Natural killer cell treated with Interleukin-12 subunit alpha and Interleukin-12 subunit beta and Interleukin-15 and Interleukin-18, amount 100 ng/mL, for 72 hours (primary cell): ENCODE data around the gene CSTB. TPM values are rescaled to one million over a fixed set of nuclear protein-coding genes. Genes with fewer than 3 reads are reported as not detected.
A peak's percentile ranks its signal among the peaks of the same experiment; 100 is the strongest.
"Not testable (repeated sequence)": the region's sequence is repeated elsewhere in the genome, so short reads cannot be mapped to it uniquely, and the experiment has no call there.

Experiments
- ATAC-seq, 2 donors: fragments of 150-1000 bp; cut with Tn5 transposase in 1 of 2; sonication (Bioruptor Pico), chemical (Tn5 transposase) in 1 of 2; 2 replicates each; pipeline ENCODE4 v1.10.0; 2021
- DNase-seq: peaks from one replicate; pipeline ENCODE4 v3.0.0; 2022; ENCODE audit warnings: low spot score
- H3K27ac Mint-ChIP-seq, 2 donors: 1 replicate in 1 of 2; 2 replicates in 1 of 2; pipeline ENCODE4 v1.8.0; 2022; ENCODE audit warnings: mixed read lengths in 2 of 2, mild to moderate bottlenecking in 1 of 2, moderate library complexity in 1 of 2
- H3K27me3 Mint-ChIP-seq, 2 donors: 1 replicate in 1 of 2; 2 replicates in 1 of 2; pipeline ENCODE4 v1.8.0; 2022; ENCODE audit warnings: mixed read lengths in 2 of 2
- H3K36me3 Mint-ChIP-seq: one replicate; pipeline ENCODE4 v1.8.0; 2022; ENCODE audit warnings: mixed read lengths
- H3K4me1 Mint-ChIP-seq, 2 donors: 1 replicate in 1 of 2; 2 replicates in 1 of 2; pipeline ENCODE4 v1.8.0; 2022; ENCODE audit warnings: low read depth in 2 of 2, mixed read lengths in 2 of 2, mild to moderate bottlenecking in 1 of 2
- H3K4me3 Mint-ChIP-seq: one replicate; pipeline ENCODE4 v1.8.0; 2022; ENCODE audit warnings: mixed read lengths
- H3K9me3 Mint-ChIP-seq: 2 replicates; pipeline ENCODE4 v1.8.0; 2022; ENCODE audit warnings: mixed read lengths
- total RNA-seq, 2 donors: library from RNA; stranded (reverse); gene quantifications; one replicate each; pipeline ENCODE4 v1.2.3, GENCODE V29; 2022

CSTB gene
- 10 to 100 TPM; 15.3 to 15.4 TPM for total RNA-seq

GRCh38 chr21:43775795-43776430, at the start of gene CSTB:
Gene CSTB, minus strand, starts transcription at chr21:43776308. Its CDS starts 39 bp downstream, at chr21:43776269.
- Mint-ChIP-seq H3K4me3 (peak within 1 kb of the TSS; percentile 90), H3K27ac (peak within 1 kb of the TSS; percentile 54), H3K9me3 (no peaks in the 10 kb centered on the region), H3K4me1 (peaks cover 17 to 27% of the 10 kb centered on the region in 2 donors), H3K27me3 (no peaks in the 10 kb centered on the region), H3K36me3 (no peaks in the 10 kb centered on the region)
- ATAC-seq, result peak; percentile 84 to 89
- peak; percentile 91 for DNase-seq

- DNase-seq, result no peak
- Mint-ChIP-seq H3K4me1 (peaks cover 0 to 3% of the 10 kb centered on the region in 2 donors), H3K27ac (no peak overlapping the region), H3K27me3 (peaks cover 0 to 8% of the 10 kb centered on the region in 2 donors), H3K4me3 (no peak overlapping the region), H3K36me3 (no peaks in the 10 kb centered on the region), H3K9me3 (no peaks in the 10 kb centered on the region)
- no peak for ATAC-seq
These were observed 49.3 kb upstream of the CSTB start for GRCh38 chr21:43825242-43825935.

DNA sequence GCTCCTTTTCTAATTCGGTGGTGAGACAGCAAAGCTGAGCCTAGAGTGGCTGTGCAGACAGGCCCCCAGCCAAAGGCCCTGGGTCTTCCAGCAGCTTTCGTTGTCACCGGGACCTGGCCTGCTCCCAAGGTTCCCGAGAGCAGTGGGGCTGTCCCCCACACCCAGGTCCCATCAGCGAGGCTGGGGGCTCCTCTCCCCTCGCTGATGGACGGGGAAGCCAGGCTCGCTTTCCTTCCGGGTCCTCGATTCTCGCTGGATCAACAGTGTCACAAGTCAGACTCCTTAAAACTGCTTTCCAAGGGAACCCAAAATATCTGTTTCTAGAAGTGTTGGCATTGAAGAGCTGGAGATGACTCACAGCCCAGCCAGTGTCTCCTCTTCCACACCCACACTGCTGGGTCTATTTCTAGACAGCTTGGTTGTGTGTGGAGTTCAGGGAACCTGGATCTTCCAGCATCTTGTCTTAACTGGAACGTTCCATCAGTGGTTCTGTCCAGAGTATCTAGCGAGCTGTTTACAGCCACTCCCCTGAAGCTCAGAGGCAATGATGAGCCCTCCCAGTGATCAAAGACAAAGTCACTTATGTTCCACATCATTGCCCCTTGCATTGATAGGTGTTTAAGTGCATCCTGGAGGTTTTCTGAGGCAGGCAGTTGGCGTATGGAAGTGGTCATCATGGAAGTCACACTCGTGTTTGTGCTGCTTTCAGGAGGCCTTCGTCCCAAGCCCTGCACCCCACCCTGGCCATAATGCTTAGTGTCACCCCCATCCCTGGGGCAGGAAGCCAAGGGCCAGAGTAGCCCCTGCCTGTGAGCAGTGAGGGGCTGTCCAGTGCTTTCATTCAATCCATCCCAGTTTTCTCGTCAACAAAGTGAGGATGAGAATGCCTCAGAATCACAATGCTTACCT, 48.5 kb upstream of the CSTB start:
- Mint-ChIP-seq H3K4me3 (no peak overlapping the region), H3K27me3 (peaks cover 0 to 6% of the 10 kb centered on the region in 2 donors), H3K27ac (no peak overlapping the region), H3K9me3 (no peaks in the 10 kb centered on the region), H3K4me1 (peaks cover 0 to 3% of the 10 kb centered on the region in 2 donors), H3K36me3 (no peaks in the 10 kb centered on the region)
- peak; percentile 48 for DNase-seq
- no peak for ATAC-seq

GRCh38 chr21:43822741-43823140, 46.6 kb upstream of the CSTB start:
- ATAC-seq, DNase-seq, H3K9me3 Mint-ChIP-seq, H3K27ac Mint-ChIP-seq, H3K4me1 Mint-ChIP-seq, H3K27me3 Mint-ChIP-seq, H3K36me3 Mint-ChIP-seq, H3K4me3 Mint-ChIP-seq: not testable (repeated sequence)

DNA sequence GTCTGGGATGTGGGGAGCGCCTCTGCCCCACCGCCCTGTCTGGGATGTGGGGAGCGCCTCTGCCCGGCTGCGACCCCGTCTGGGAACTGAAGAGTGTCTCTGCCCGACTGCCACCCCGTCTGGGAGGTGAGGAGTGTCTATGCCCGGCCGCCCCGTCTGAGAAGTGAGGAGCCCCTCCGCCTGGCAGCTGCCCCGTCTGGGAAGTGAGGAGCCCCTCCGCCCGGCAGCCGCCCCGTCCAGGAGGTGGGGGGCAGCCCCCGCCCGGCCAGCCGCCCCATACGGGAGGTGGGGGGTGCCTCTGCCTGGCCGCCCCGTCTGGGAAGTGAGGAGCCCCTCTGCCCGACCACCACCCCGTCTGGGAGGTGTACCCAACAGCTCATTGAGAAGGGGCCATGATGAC, 46.1 kb upstream of the CSTB start:
- not testable (repeated sequence) for H3K4me1 Mint-ChIP-seq, H3K9me3 Mint-ChIP-seq, H3K36me3 Mint-ChIP-seq, ATAC-seq, H3K27me3 Mint-ChIP-seq, H3K4me3 Mint-ChIP-seq, H3K27ac Mint-ChIP-seq
- peak; percentile 56 for DNase-seq

DNA sequence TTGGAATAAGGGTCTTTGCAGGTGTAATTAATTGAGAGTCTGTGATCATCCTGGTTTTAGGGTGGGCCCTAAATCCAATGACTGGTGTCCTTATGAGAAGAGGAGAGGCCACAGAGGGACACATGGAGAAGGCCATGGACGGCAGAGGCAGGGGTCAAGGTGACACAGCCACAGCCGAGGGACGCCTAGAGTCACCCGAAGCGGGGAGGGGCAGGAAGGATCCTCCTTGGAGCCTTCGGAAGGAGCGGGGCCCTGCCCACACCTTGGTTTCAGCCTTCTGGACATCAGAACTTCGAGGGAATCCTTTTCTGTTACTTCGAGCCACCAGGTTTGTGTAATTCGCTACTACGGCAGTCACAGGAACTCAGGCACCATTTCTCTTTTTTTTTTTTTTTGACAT, 44.4 kb upstream of the CSTB start:
- DNase-seq (peak; percentile 32), ATAC-seq (no peak)
- no peak overlapping the region for H3K4me3 Mint-ChIP-seq
- peaks cover 0 to 2% of the 10 kb centered on the region in 2 donors for H3K27me3 Mint-ChIP-seq
- H3K36me3 Mint-ChIP-seq, result no peaks in the 10 kb centered on the region
- peaks cover 5% of the 10 kb centered on the region for H3K9me3 Mint-ChIP-seq
- no peak overlapping the region for H3K27ac Mint-ChIP-seq
- peaks cover 0 to 4% of the 10 kb centered on the region in 2 donors for H3K4me1 Mint-ChIP-seq

- Mint-ChIP-seq H3K4me1 (peaks cover 0 to 6% of the 10 kb centered on the region in 2 donors), H3K36me3 (no peaks in the 10 kb centered on the region), H3K27ac (no peak overlapping the region), H3K27me3 (peaks cover 0 to 2% of the 10 kb centered on the region in 2 donors), H3K4me3 (no peak overlapping the region), H3K9me3 (peaks cover 5% of the 10 kb centered on the region)
- DNase-seq (peak; percentile 25), ATAC-seq (no peak)
These were observed 43.6 kb upstream of the CSTB start for GRCh38 chr21:43819511-43820405.

- Mint-ChIP-seq H3K27me3 (peaks cover 0 to 2% of the 10 kb centered on the region in 2 donors), H3K27ac (no peak overlapping the region), H3K9me3 (peaks cover 5% of the 10 kb centered on the region), H3K4me1 (peaks cover 0 to 8% of the 10 kb centered on the region in 2 donors), H3K4me3 (no peak overlapping the region), H3K36me3 (no peaks in the 10 kb centered on the region)
- ATAC-seq (no peak), DNase-seq (no peak)
These were observed 42.6 kb upstream of the CSTB start for GRCh38 chr21:43818685-43819084.

DNA sequence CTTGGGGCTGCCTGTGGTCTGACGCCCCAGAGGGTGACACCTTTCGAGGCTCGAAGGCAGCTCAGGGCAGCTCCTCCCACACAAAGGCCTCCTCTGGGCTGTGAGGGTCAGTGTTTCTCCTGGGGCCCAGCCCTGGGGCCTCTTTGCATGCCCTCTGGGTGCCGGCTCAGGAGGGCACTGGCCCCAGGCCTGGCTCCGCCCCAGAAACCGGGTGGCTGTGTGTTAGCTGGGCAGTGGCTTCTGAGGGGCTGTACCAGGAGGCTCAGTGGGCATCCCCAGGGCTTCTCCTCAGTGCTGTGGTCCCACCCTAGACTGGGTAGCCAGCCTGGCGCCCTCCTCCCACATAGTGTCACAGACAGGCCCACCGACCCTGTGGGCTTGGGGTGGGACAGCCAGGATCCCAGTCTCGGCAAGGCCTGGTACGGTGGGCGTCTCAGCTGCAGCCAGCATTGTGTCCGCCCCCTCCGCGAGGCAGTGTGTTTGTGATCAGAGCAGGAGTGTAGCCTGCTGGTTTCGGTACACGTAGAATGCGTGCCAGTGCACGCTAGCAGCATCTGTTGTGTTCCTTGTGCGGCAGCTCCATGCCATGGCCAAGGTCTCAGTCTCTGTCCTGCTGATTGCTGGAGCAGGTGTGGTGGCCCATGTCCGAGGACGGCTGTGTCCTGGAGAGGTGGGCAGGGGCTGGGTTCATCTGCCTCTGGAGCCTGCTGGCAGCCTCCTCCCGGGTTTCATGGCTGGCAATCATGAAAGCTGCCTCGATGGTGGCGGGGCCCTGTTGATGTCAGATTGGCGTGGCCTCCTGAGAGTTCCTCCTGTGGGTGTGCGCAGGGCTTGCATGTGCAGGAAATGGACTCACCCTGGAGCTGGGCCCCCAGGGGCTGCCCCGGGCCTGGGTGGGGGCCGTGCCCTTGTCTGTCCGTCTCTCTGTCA, 41.3 kb upstream of the CSTB start:
- Mint-ChIP-seq H3K9me3 (peaks cover 5% of the 10 kb centered on the region), H3K4me3 (no peak overlapping the region), H3K27me3 (peaks cover 0 to 4% of the 10 kb centered on the region in 2 donors), H3K36me3 (no peaks in the 10 kb centered on the region), H3K27ac (no peak overlapping the region), H3K4me1 (peaks cover 0 to 10% of the 10 kb centered on the region in 2 donors)
- DNase-seq (peak; percentile 26), ATAC-seq (peak in 1 of 2 donors; percentile 16)

GRCh38 chr21:43816611-43817071, 40.5 kb upstream of the CSTB start:
- Mint-ChIP-seq H3K27ac (no peak overlapping the region), H3K27me3 (peaks cover 0 to 4% of the 10 kb centered on the region in 2 donors), H3K9me3 (peaks cover 5% of the 10 kb centered on the region), H3K4me3 (no peak overlapping the region), H3K36me3 (no peaks in the 10 kb centered on the region), H3K4me1 (peaks cover 0 to 11% of the 10 kb centered on the region in 2 donors)
- ATAC-seq (no peak), DNase-seq (no peak)

DNA sequence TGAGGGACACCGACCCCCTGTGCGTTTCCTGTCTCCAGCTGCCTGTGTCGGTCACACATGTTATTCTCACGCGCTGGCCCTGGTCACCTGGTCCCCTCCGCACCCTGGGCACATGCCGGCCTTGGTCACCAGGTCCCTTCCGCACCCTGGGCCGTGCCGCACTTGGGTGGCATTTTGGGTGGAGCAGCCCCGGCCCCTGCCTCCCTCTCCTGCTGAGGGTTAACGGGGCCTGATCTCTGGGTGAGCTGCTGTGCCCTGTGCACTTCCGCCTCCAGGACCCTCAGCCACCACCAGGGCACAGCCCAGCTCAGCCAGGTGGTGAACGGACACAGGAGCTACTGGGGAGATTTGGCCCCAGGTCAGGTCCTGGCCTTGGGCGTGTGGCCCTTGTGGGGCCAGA, 39.9 kb upstream of the CSTB start:
- DNase-seq (no peak), ATAC-seq (no peak)
- Mint-ChIP-seq H3K27ac (no peak overlapping the region), H3K27me3 (peaks cover 0 to 4% of the 10 kb centered on the region in 2 donors), H3K9me3 (peaks cover 5% of the 10 kb centered on the region), H3K4me3 (no peak overlapping the region), H3K4me1 (peaks cover 0 to 12% of the 10 kb centered on the region in 2 donors), H3K36me3 (no peaks in the 10 kb centered on the region)

- Mint-ChIP-seq H3K4me1 (peaks cover 0 to 17% of the 10 kb centered on the region in 2 donors), H3K4me3 (no peak overlapping the region), H3K27me3 (peaks cover 0 to 4% of the 10 kb centered on the region in 2 donors), H3K9me3 (peaks cover 5% of the 10 kb centered on the region), H3K27ac (no peak overlapping the region), H3K36me3 (no peaks in the 10 kb centered on the region)
- DNase-seq (no peak), ATAC-seq (no peak)
These were observed 39.1 kb upstream of the CSTB start for GRCh38 chr21:43815107-43815613.
